Vagina (tissue), 2 donors: ENCODE data around the gene ZNF700.

Source experiments
- POLR2A ChIP-seq, 2 donors: fragments of 450-650 bp; IDR thresholded peaks; one replicate each; pipeline ENCODE4 v1.6.1; 2017; ENCODE audit warnings: antibody characterized with exemption in 2 of 2, mild to moderate bottlenecking in 2 of 2, moderate library complexity in 2 of 2
- POLR2AphosphoS5 ChIP-seq, 2 donors: sonication (generic); formaldehyde crosslinking; IDR thresholded peaks; one replicate each; pipeline ENCODE4 v1.9.0; 2017; ENCODE audit warnings: antibody characterized with exemption in 2 of 2, mild to moderate bottlenecking in 2 of 2, low read depth in 1 of 2; ENCODE audit not compliant: insufficient read depth in 1 of 2
- TF ChIP-seq, protein P1 (sequence below), 3 experiments: fragments of 450-650 bp in 2 of 3; fragments of 200-600 bp in 1 of 3; sonication (generic) in 1 of 3; IDR thresholded peaks; one replicate each; pipeline ENCODE4 v1.5.1; 2017 to 2019; ENCODE audit warnings: antibody characterized with exemption in 3 of 3, mild to moderate bottlenecking in 2 of 3, moderate library complexity in 2 of 3

DNA sequence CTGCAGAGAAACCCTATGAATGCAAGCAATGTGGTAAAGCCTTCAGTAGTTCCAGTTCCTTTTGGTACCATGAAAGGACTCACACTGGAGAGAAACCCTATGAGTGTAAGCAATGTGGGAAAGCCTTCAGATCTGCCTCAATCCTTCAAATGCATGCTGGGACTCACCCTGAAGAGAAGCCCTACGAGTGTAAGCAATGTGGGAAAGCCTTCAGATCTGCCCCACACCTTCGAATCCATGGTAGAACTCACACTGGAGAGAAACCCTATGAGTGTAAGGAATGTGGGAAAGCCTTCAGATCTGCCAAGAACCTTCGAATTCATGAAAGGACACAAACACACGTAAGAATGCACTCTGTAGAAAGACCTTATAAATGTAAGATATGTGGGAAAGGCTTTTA lies 54.6 kb downstream of the ZNF700 start:
- TF ChIP-seq, protein P1, sequence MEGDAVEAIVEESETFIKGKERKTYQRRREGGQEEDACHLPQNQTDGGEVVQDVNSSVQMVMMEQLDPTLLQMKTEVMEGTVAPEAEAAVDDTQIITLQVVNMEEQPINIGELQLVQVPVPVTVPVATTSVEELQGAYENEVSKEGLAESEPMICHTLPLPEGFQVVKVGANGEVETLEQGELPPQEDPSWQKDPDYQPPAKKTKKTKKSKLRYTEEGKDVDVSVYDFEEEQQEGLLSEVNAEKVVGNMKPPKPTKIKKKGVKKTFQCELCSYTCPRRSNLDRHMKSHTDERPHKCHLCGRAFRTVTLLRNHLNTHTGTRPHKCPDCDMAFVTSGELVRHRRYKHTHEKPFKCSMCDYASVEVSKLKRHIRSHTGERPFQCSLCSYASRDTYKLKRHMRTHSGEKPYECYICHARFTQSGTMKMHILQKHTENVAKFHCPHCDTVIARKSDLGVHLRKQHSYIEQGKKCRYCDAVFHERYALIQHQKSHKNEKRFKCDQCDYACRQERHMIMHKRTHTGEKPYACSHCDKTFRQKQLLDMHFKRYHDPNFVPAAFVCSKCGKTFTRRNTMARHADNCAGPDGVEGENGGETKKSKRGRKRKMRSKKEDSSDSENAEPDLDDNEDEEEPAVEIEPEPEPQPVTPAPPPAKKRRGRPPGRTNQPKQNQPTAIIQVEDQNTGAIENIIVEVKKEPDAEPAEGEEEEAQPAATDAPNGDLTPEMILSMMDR (IDR thresholded peaks at IDR 0.05) = no peak
- TF ChIP-seq POLR2AphosphoS5 (IDR thresholded peaks at IDR 0.05; ENCODE audit: insufficient read depth in 1 of 2, low read depth in 1 of 2) = no peak
- no peak for TF ChIP-seq POLR2A (IDR thresholded peaks at IDR 0.05)
